Parathyroid adenoma (tissue), 2 donors: ENCODE data around the gene EGR1.

ENCODE experiments used
- H2AFZ ChIP-seq: fragments of 300-600 bp; sonication (generic); one replicate; pipeline ENCODE4 v1.7.0; 2017; ENCODE audit warnings: antibody characterized with exemption, mild to moderate bottlenecking
- H3K27ac ChIP-seq: fragments of 300-600 bp; sonication (generic); one replicate; pipeline ENCODE4 v1.7.0; 2017
- H3K27me3 ChIP-seq: fragments of 300-600 bp; sonication (generic); one replicate; pipeline ENCODE4 v1.7.0; 2017; ENCODE audit warnings: low read length; ENCODE audit not compliant: control insufficient read depth, insufficient read depth
- H3K36me3 ChIP-seq: fragments of 300-600 bp; sonication (generic); one replicate; pipeline ENCODE4 v1.7.0; 2017; ENCODE audit warnings: low read length; ENCODE audit not compliant: control insufficient read depth, insufficient read depth
- H3K4me1 ChIP-seq: fragments of 300-600 bp; sonication (generic); one replicate; pipeline ENCODE4 v1.7.0; 2017; ENCODE audit warnings: control low read depth
- H3K4me2 ChIP-seq: fragments of 300-600 bp; sonication (generic); one replicate; pipeline ENCODE4 v1.7.0; 2017; ENCODE audit warnings: low read length
- H3K4me3 ChIP-seq: fragments of 300-600 bp; sonication (generic); one replicate; pipeline ENCODE4 v1.7.0; 2017; ENCODE audit warnings: low read depth, low read length
- H3K79me2 ChIP-seq: fragments of 300-600 bp; sonication (generic); one replicate; pipeline ENCODE4 v1.7.0; 2017; ENCODE audit warnings: control low read depth
- H3K9ac ChIP-seq: fragments of 300-600 bp; sonication (generic); one replicate; pipeline ENCODE4 v1.7.0; 2017; ENCODE audit warnings: mild to moderate bottlenecking
- H3K9me3 ChIP-seq: fragments of 300-600 bp; sonication (generic); one replicate; pipeline ENCODE4 v1.7.0; 2017; ENCODE audit warnings: low read length; ENCODE audit not compliant: control insufficient read depth
- CTCF ChIP-seq: fragments of 300-600 bp; sonication (generic); IDR thresholded peaks from one replicate; pipeline ENCODE4 v1.7.0; 2017; ENCODE audit warnings: antibody characterized with exemption, mild to moderate bottlenecking
- donor health status: primary hyperparathyroidism.

EGR1 gene

GRCh38 chr5:138460032-138460693, 5.1 kb upstream of the EGR1 start:
- TF ChIP-seq CTCF: no peak
- H3K9me3 ChIP-seq: no peaks in the 10 kb centered on the region
- H3K9ac ChIP-seq: no peak overlapping the region
- H3K79me2 ChIP-seq: no peaks in the 10 kb centered on the region
- H3K27ac ChIP-seq: no peak overlapping the region
- no peaks in the 10 kb centered on the region for H3K27me3 ChIP-seq
- peaks cover 6% of the 10 kb centered on the region for H3K4me1 ChIP-seq
- no peaks in the 10 kb centered on the region for H3K36me3 ChIP-seq
- H2AFZ ChIP-seq: no peak overlapping the region
- no peak overlapping the region for H3K4me2 ChIP-seq
- H3K4me3 ChIP-seq: no peak overlapping the region

GRCh38 chr5:138461343-138462125, 3.7 kb upstream of the EGR1 start:
- no peaks in the 10 kb centered on the region for H3K9me3 ChIP-seq
- no peak overlapping the region for H3K4me3 ChIP-seq
- no peak overlapping the region for H2AFZ ChIP-seq
- no peak for TF ChIP-seq CTCF
- H3K79me2 ChIP-seq: no peaks in the 10 kb centered on the region
- no peak overlapping the region for H3K27ac ChIP-seq
- H3K9ac ChIP-seq: no peak overlapping the region
- no peaks in the 10 kb centered on the region for H3K27me3 ChIP-seq
- H3K4me2 ChIP-seq: no peak overlapping the region
- H3K4me1 ChIP-seq: peaks cover 6% of the 10 kb centered on the region
- H3K36me3 ChIP-seq: no peaks in the 10 kb centered on the region

GRCh38 chr5:138463419-138464007, 1.8 kb upstream of the EGR1 start:
- H3K27me3 ChIP-seq: no peaks in the 10 kb centered on the region
- TF ChIP-seq CTCF: no peak
- peaks cover 6% of the 10 kb centered on the region for H3K4me1 ChIP-seq
- H3K36me3 ChIP-seq: no peaks in the 10 kb centered on the region
- H3K27ac ChIP-seq: peak overlapping the region; percentile 95
- peak overlapping the region; percentile 93 for H3K4me2 ChIP-seq
- H3K4me3 ChIP-seq: peak overlapping the region; percentile 98
- H3K9ac ChIP-seq: peak overlapping the region; percentile 84
- H3K79me2 ChIP-seq: no peaks in the 10 kb centered on the region
- H3K9me3 ChIP-seq: no peaks in the 10 kb centered on the region
- peak overlapping the region; percentile 84 for H2AFZ ChIP-seq

- Histone ChIP-seq H3K79me2 (no peaks in the 10 kb centered on the region), H2AFZ (peak overlapping the region; percentile 84), H3K4me3 (peak overlapping the region; percentile 98), H3K9ac (peak overlapping the region; percentile 84), H3K36me3 (no peaks in the 10 kb centered on the region), H3K9me3 (no peaks in the 10 kb centered on the region), H3K27me3 (no peaks in the 10 kb centered on the region), H3K4me1 (peaks cover 6% of the 10 kb centered on the region), H3K4me2 (peak overlapping the region; percentile 100), H3K27ac (peak overlapping the region; percentile 95)
- peak; percentile 94 for TF ChIP-seq CTCF
Observed at GRCh38 chr5:138464008-138464387, 1.3 kb upstream of the EGR1 start.
